Measurements from ENCODE around the gene TF.

TF gene

DNA sequence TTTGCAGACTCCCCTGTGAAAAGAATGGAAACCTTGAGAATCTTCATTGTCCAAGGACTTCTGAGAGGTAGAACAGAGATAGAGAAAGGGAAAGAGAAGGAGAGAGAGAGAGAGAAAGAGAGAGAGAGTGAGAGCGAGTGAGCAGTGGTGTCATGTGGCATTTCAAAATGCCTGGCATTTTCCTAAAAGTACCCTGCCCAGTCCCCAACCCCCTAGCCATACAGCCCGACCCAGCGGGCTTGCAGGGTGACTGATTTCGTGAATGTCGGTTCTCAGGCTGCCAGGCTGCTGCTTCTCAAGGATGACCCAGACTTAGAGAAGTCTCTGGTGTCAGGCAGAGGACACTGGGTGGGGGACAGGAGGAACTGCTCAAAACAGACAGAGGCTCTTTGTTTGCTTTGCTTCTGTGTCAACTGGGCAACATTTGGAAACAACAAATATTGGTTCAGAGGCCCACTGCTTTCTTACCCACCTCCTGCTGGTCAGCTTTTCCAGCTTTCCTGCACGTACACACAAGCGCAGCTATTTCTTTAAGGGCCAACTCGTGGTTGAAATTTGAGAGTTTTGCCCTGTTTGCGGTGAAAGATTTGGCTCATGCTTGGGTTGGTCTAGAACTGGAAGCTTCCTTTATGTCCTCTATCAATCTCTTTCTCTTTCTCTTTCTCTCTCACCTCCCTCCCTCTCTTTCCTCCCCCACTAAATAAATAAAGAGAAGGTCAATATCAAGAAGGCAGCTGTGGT, 3.7 kb upstream of the TF start:
- CTCF ChIA-PET: interaction anchor here (0.6 kb wide), 2 partner anchors 76 to 579 kb away, joined by 3 to 4 read pairs; no protein-coding TSS in a partner anchor

DNA sequence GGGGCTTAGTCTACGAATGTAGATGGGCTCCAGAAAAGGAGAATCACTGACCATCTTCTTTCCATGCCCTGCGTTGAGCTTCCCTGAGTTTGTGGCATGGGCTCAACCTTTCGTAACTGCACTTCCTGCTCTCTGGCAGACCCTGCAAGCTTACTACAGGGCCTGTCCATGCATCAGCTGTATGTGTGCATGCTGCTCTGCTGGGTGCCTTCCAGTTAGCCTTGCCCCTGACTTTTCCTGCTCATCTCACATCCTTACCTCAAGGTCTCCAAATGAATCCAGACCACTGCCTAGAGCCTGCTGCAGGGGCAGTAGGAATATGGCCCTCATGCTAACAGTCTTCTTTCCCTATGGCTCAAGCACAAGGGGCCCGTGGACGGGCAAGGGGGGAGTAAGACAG, 2.0 kb upstream of the TF start:
- no peak for DNase-seq (ENCODE audit: extremely low spot score)
- POLR2A ChIA-PET: no interaction called here
- TF ChIP-seq CTBP1 (IDR thresholded peaks at IDR 0.05; ENCODE audit: borderline replicate concordance) (no peak), ARNT (IDR thresholded peaks at IDR 0.05) (no peak), L3MBTL2 (conservative IDR thresholded peaks at IDR 0.05) (no peak), NFRKB (IDR thresholded peaks at IDR 0.05) (no peak), FOXA1 (IDR thresholded peaks at IDR 0.05) (no peak), LEF1 (IDR thresholded peaks at IDR 0.05; ENCODE audit: borderline replicate concordance) (no peak), SP1 (IDR thresholded peaks at IDR 0.05) (no peak), ELF4 (IDR thresholded peaks at IDR 0.05) (no peak), FOXM1 (IDR thresholded peaks at IDR 0.05; ENCODE audit: borderline replicate concordance) (no peak), SUZ12 (IDR thresholded peaks at IDR 0.05) (no peak), FOXK2 (IDR thresholded peaks at IDR 0.05) (no peak)
- CTCF ChIA-PET: interaction anchor here (0.5 kb wide), 1 partner anchor 895 kb away, joined by 4 read pairs; no protein-coding TSS in a partner anchor

More for the DNA sequence above, 3.7 kb upstream of the TF start:
- TF ChIP-seq LEF1 (IDR thresholded peaks at IDR 0.05; ENCODE audit: borderline replicate concordance) (no peak), ELF4 (IDR thresholded peaks at IDR 0.05) (no peak), BHLHE40 (IDR thresholded peaks at IDR 0.05; ENCODE audit: borderline replicate concordance) (no peak), FOXK2 (IDR thresholded peaks at IDR 0.05) (no peak), ZNF384 (IDR thresholded peaks at IDR 0.05) (no peak), TARDBP (IDR thresholded peaks at IDR 0.05) (no peak), ARNT (IDR thresholded peaks at IDR 0.05) (no peak), HDGF (IDR thresholded peaks at IDR 0.05; ENCODE audit: borderline replicate concordance) (no peak), FOXA1 (IDR thresholded peaks at IDR 0.05) (no peak)
- DNase-seq (ENCODE audit: extremely low spot score): no peak
- POLR2A ChIA-PET: no interaction called here

DNA sequence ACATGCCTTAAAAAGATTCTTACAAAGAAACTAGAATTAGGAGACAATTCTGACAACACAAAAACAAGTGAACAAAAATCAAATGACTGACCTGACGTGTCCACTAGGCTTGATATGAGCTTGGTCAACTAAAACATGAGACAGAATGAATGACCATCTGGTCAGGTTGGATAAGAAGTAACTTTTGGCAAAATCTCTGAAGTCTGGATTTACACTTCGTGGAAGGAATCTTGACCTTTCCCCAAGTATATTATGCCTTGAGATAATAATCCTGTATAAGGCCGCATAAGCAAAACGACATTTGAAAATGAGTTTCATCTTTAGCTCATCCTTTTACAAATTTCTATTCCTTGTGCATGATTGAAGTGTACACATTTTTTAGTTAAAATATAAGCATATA, 1.1 kb upstream of the TF start:
- no peak for DNase-seq (ENCODE audit: extremely low spot score)
- POLR2A ChIA-PET: no interaction called here
- no peak for TF ChIP-seq ELF4 (IDR thresholded peaks at IDR 0.05)
- no peak for TF ChIP-seq SUZ12 (IDR thresholded peaks at IDR 0.05)
- no peak for TF ChIP-seq BHLHE40 (IDR thresholded peaks at IDR 0.05; ENCODE audit: borderline replicate concordance)
- no peak for TF ChIP-seq NFRKB (IDR thresholded peaks at IDR 0.05)
- TF ChIP-seq ARNT (IDR thresholded peaks at IDR 0.05): no peak
- TF ChIP-seq LEF1 (IDR thresholded peaks at IDR 0.05; ENCODE audit: borderline replicate concordance): no peak
- no peak for TF ChIP-seq FOXA1 (IDR thresholded peaks at IDR 0.05)
- no peak for TF ChIP-seq TARDBP (IDR thresholded peaks at IDR 0.05)
- TF ChIP-seq FOXM1 (IDR thresholded peaks at IDR 0.05; ENCODE audit: borderline replicate concordance): no peak
- TF ChIP-seq SP1 (IDR thresholded peaks at IDR 0.05): no peak
- no peak for TF ChIP-seq HDGF (IDR thresholded peaks at IDR 0.05; ENCODE audit: borderline replicate concordance)
- no peak for TF ChIP-seq L3MBTL2 (conservative IDR thresholded peaks at IDR 0.05)
- TF ChIP-seq, protein P1, sequence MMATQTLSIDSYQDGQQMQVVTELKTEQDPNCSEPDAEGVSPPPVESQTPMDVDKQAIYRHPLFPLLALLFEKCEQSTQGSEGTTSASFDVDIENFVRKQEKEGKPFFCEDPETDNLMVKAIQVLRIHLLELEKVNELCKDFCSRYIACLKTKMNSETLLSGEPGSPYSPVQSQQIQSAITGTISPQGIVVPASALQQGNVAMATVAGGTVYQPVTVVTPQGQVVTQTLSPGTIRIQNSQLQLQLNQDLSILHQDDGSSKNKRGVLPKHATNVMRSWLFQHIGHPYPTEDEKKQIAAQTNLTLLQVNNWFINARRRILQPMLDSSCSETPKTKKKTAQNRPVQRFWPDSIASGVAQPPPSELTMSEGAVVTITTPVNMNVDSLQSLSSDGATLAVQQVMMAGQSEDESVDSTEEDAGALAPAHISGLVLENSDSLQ (IDR thresholded peaks at IDR 0.05): no peak
- TF ChIP-seq ZNF384 (IDR thresholded peaks at IDR 0.05): no peak
- TF ChIP-seq FOXK2 (IDR thresholded peaks at IDR 0.05): no peak
- TF ChIP-seq CTBP1 (IDR thresholded peaks at IDR 0.05; ENCODE audit: borderline replicate concordance): no peak
- CTCF ChIA-PET: no interaction called here

DNA sequence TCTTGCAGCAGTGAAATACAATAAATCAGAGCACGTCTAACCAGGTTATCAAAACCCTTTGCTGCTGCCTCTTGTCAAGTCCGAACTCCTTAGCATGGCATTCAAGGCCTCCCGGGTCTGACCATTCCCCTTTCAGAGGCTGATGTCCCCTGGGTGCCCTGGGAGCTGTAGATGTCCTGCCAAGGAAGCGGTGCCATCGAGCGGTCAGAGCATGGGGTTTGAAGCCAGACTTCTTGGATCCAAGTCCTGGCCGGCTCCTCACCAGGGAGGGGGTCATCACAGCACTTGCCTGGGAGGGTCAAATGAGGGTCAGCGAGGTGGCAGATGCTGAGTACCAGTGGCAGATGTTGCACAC, 496 bp downstream of the TF start:
- DNase-seq (ENCODE audit: extremely low spot score): no peak
- CTCF ChIA-PET: no interaction called here

DNA sequence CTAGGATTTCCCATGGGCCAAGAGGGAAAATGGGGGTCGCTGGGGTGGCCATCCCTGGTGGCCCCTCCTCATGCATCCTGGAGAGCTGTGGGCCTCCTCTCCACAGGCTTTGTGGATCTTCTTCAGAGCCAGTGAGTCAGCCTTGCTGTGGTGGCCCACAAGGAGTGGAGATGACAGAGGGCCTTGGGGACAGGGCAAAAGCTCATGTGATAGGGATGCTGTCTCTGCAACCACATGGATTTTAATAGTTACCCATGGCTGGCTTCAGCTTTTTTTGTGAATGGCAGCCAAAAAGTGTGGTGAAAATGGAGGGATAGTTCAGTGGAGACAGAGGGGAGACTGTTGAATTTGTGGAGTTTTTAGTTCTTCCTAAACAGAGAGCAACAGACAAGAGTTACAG, 1.2 kb downstream of the TF start:
- ChIA-PET CTCF (interaction anchor here (0.6 kb wide), 1 partner anchor 53 kb away, joined by 3 read pairs; no protein-coding TSS in a partner anchor), POLR2A (no interaction called here)
- no peak for TF ChIP-seq BHLHE40 (IDR thresholded peaks at IDR 0.05; ENCODE audit: borderline replicate concordance)
- TF ChIP-seq NFRKB (IDR thresholded peaks at IDR 0.05): no peak
- TF ChIP-seq TARDBP (IDR thresholded peaks at IDR 0.05): no peak
- TF ChIP-seq LEF1 (IDR thresholded peaks at IDR 0.05; ENCODE audit: borderline replicate concordance): no peak
- DNase-seq (ENCODE audit: extremely low spot score): no peak

More for the DNA sequence above, 496 bp downstream of the TF start:
- POLR2A ChIA-PET: no interaction called here
- no peak for TF ChIP-seq FOXM1 (IDR thresholded peaks at IDR 0.05; ENCODE audit: borderline replicate concordance)
- no peak for TF ChIP-seq ARNT (IDR thresholded peaks at IDR 0.05)
- no peak for TF ChIP-seq CTBP1 (IDR thresholded peaks at IDR 0.05; ENCODE audit: borderline replicate concordance)

DNA sequence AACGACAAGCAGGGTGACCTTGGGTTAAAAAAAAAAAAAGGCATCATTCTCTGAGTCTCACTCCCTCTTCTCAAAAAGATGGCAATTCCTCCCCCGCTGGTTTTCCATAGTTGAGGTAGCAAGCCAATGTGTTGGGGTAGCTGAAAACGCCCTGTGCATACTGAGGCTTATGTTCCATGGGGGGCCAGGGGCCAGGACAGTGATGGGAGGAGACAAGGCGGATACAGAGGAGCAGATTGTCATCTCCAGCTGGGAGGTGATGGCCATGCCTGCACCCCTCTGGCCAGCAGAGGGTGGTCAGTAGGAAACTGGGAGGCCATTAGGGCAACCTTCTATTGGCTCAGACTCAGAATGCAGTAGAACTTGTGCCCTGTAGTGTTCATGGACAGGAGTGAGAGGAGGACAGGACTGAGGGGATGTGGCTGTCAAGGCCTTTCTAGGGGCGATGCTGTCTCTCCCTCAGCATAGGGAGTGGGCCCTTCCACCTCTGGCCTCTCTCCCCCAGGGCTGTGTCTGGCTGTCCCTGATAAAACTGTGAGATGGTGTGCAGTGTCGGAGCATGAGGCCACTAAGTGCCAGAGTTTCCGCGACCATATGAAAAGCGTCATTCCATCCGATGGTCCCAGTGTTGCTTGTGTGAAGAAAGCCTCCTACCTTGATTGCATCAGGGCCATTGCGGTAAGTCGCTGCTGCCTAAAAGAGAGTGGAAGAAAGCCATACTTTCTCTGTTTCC, 1.9 kb downstream of the TF start:
- POLR2A ChIA-PET: no interaction called here
- CTCF ChIA-PET: interaction anchor here (0.6 kb wide), 1 partner anchor 53 kb away, joined by 3 read pairs; no protein-coding TSS in a partner anchor
- DNase-seq (ENCODE audit: extremely low spot score): no peak
- TF ChIP-seq FOXA1 (IDR thresholded peaks at IDR 0.05): no peak
- no peak for TF ChIP-seq BHLHE40 (IDR thresholded peaks at IDR 0.05; ENCODE audit: borderline replicate concordance)
- TF ChIP-seq FOXM1 (IDR thresholded peaks at IDR 0.05; ENCODE audit: borderline replicate concordance): no peak
- no peak for TF ChIP-seq SP1 (IDR thresholded peaks at IDR 0.05)
- no peak for TF ChIP-seq CTBP1 (IDR thresholded peaks at IDR 0.05; ENCODE audit: borderline replicate concordance)
- no peak for TF ChIP-seq NFRKB (IDR thresholded peaks at IDR 0.05)
- no peak for TF ChIP-seq FOXK2 (IDR thresholded peaks at IDR 0.05)
- no peak for TF ChIP-seq TARDBP (IDR thresholded peaks at IDR 0.05)
- TF ChIP-seq, protein P1 (IDR thresholded peaks at IDR 0.05): no peak
- no peak for TF ChIP-seq ELF4 (IDR thresholded peaks at IDR 0.05)
- TF ChIP-seq LEF1 (IDR thresholded peaks at IDR 0.05; ENCODE audit: borderline replicate concordance): no peak
- TF ChIP-seq HDGF (IDR thresholded peaks at IDR 0.05; ENCODE audit: borderline replicate concordance): no peak
- no peak for TF ChIP-seq ZNF384 (IDR thresholded peaks at IDR 0.05)
- TF ChIP-seq SUZ12 (IDR thresholded peaks at IDR 0.05): no peak
- no peak for TF ChIP-seq L3MBTL2 (conservative IDR thresholded peaks at IDR 0.05)
- TF ChIP-seq ARNT (IDR thresholded peaks at IDR 0.05): no peak

All from HEK293T (cell line).